GM19452 (cell line): ENCODE measurements around the gene ZNF622.
"Not testable (repeated sequence)": the region's sequence is repeated elsewhere in the genome, so short reads cannot be mapped to it uniquely, and the experiment has no call there.

Experiments
- ATAC-seq: cut with Tn5 transposase; IDR thresholded peaks from one replicate; pipeline ENCODE4 v1.9.1; 2021; ENCODE audit not compliant: unreplicated experiment

Gene ZNF622

GRCh38 chr5:16436065-16436682 lies 29.4 kb downstream of the ZNF622 start:
- not testable (repeated sequence) for ATAC-seq

DNA sequence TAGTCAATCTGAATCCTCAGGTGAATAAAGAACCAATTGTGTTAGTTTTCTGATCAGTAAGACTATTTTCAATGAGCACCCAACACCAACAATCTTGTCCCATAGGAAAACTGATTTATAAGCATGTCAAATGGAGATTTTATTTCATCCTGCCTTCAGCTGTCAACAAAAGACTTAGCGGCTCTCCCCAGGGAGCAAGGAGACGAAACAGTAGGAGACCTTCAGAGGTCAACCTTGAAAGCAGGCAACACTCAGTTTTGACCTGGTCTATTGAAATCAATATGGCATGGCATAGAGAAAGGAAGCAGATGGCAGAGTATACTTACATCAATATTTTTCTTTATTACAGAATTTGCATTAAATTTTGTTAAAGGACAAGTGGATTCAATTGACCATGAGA lies 34.1 kb downstream of the ZNF622 start:
- ATAC-seq: no peak

GRCh38 chr5:16430349-16431089 lies 35.1 kb downstream of the ZNF622 start:
- ATAC-seq: no peak

- ATAC-seq: no peak
These were observed 37.2 kb downstream of the ZNF622 start for GRCh38 chr5:16428359-16428758.

- ATAC-seq: no peak
These were observed 38.0 kb downstream of the ZNF622 start for GRCh38 chr5:16427587-16427986.

GRCh38 chr5:16418471-16418922 lies 47.1 kb downstream of the ZNF622 start:
- no peak for ATAC-seq

- no peak for ATAC-seq
These were observed 48.1 kb downstream of the ZNF622 start for GRCh38 chr5:16417398-16418074.

GRCh38 chr5:16414861-16415260 lies 50.7 kb downstream of the ZNF622 start:
- ATAC-seq: no peak

GRCh38 chr5:16413166-16413860 lies 52.3 kb downstream of the ZNF622 start:
- no peak for ATAC-seq

DNA sequence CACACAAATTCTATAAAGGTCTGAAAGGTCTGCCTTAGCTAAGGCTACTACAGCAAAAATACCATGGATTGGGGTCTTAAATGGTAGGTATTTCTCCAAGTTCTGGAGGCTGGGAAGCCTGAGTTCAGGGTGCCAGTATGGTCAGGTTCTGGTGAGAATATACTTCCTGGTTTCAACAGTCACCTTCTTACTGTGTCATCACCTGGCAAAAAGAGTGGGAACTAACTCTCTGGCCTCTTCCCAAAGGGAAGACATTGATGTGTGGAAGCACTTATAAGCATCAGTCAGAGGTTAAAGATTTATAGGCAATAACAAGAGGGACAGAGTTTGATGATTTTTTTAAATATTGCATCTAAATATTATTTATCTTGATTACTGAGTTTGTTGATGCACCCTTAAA lies 53.0 kb downstream of the ZNF622 start:
- ATAC-seq: no peak

GRCh38 chr5:16411741-16412455 lies 53.7 kb downstream of the ZNF622 start:
- no peak for ATAC-seq

GRCh38 chr5:16411235-16411634 lies 54.4 kb downstream of the ZNF622 start:
- no peak for ATAC-seq

DNA sequence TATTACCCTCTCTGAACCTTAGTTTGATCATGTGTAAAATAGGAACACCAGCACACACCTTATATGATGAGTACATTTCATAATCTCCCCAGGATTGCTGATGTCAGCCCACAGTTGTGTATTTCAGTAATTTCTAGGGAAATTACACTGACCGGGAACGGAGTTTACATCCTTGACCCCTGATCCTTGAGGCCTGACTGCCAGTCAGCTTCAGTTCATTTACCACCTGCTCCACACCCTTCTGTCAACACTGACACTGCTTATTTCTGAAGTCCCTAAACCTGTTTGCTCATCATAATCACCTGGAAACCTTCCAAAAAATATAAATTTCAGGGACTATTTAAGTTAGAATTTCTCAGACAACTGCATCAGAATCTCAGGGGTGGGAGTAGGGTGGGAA lies 55.3 kb downstream of the ZNF622 start:
- ATAC-seq: no peak

- no peak for ATAC-seq
These were observed 59.0 kb downstream of the ZNF622 start for GRCh38 chr5:16406630-16407029.

DNA sequence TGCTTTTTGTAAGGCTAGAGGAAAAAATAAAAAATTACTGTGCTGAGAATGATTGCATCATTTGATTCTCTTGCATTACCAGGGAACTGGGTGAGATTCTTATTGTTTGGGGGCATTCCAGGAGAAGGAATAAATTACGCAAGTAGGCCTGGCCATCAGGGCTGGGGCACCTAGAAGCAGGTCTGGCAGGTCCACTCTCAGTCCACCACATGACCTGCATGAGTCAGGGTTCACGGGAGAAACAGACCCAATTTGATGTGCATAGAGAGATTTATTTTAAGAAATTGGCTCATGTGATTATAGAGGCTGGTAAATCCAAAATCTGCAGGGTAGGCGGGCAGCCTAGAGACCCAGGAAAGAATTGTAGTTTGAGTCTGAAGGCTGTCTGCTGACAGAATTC lies 59.6 kb downstream of the ZNF622 start:
- no peak for ATAC-seq
